Lower leg skin (tissue), 3 donors: ENCODE results near the gene S1PR4.

Experiments used
- CTCF ChIP-seq, 3 donors: fragments of 450-650 bp; IDR thresholded peaks; one replicate each; pipeline ENCODE4 v1.5.1; 2016; ENCODE audit warnings: antibody characterized with exemption in 3 of 3, mild to moderate bottlenecking in 3 of 3, moderate library complexity in 2 of 3
- POLR2A ChIP-seq, 2 donors: fragments of 450-650 bp; IDR thresholded peaks; one replicate each; pipeline ENCODE4 v1.6.1; 2016 to 2017; ENCODE audit warnings: antibody characterized with exemption in 2 of 2, mild to moderate bottlenecking in 1 of 2, moderate library complexity in 1 of 2

DNA sequence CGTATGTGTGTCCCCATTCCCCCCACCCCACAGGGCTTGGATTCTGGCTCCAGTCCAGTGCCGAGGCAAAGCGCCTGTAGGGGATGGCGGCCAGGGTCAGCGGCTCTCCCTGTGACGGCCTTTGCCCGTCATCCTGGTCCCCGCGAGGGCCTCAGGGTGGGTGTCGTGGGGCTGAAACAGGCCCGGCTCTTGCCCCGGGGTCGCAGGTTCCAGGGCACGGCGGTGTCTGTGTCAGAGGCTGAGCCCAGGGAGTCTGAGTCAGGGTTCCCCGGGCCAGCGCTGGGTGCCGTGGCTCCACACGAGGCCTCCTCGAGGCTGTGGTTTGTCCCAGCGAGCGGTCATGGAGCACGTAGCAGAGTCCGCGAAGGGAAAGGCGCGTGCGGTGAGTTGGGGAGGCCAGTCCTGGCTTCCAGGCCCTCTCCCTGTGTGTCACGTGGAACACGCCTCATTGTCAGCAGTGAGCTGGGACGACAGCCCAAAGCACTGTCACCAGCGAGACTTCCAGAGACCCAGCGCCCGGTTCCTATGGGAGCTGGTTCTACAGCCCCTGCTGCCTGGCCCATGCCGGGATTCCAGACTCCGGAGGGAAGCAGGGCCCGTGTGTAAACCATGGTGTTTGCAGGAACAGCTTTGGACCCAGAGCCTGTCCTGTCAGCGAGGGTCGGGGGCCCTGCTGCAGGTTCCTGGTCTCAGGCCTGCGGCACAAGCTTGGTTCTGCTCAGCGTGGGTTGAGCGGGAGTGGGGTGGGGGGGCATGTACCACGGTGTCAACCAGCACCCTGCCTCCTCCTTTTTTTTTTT lies 20.5 kb downstream of the S1PR4 start:
- no peak for TF ChIP-seq CTCF (IDR thresholded peaks at IDR 0.05)
- TF ChIP-seq POLR2A (IDR thresholded peaks at IDR 0.05): no peak
